ENCODE measurements around the gene SPON2.

- TF ChIP-seq POLR2A (IDR thresholded peaks at IDR 0.05; ENCODE audit: low read length) (no peak), GATA1 (IDR thresholded peaks at IDR 0.05; ENCODE audit: low read depth, low read length) (no peak)
Observed at GRCh38 chr4:1137063-1137776, 35.2 kb downstream of the SPON2 start.
